HepG2 (cell line): ENCODE results near the gene AP1S3. TPM values are rescaled to one million over a fixed set of nuclear protein-coding genes. Genes with fewer than 3 reads are reported as not detected.

Experiments used
- BRD4 ChIP-seq: sonication (generic); formaldehyde crosslinking; IDR thresholded peaks from 2 replicates; pipeline ENCODE4 v1.4.0; 2020; ENCODE audit warnings: missing genetic modification reagents
- CAMTA2 ChIP-seq: sonication (generic); formaldehyde crosslinking; IDR thresholded peaks from 2 replicates; pipeline ENCODE4 v1.4.0; 2020; ENCODE audit warnings: mild to moderate bottlenecking, missing genetic modification reagents, borderline replicate concordance
- CEBPB ChIP-seq: IDR thresholded peaks from 2 replicates; pipeline ENCODE4 v1.6.1; 2011; ENCODE audit warnings: low read depth, low read length, improper control_type of control experiment, borderline replicate concordance
- CENPX ChIP-seq: sonication (generic); formaldehyde crosslinking; IDR thresholded peaks from 2 replicates; pipeline ENCODE4 v1.9.0; 2021; ENCODE audit warnings: mild to moderate bottlenecking, missing genetic modification reagents, moderate library complexity
- GATAD1 ChIP-seq: IDR thresholded peaks from 2 replicates; pipeline ENCODE4 v1.6.1; 2016; ENCODE audit warnings: missing genetic modification reagents, missing compliant biosample characterization
- HNF4G ChIP-seq, 2 experiments: sonication (generic) in 1 of 2; formaldehyde crosslinking in 1 of 2; IDR thresholded peaks; 2 replicates each; pipeline versions ENCODE4 v1.4.0 to v1.6.1; 2011 to 2020; ENCODE audit warnings: borderline replicate concordance in 2 of 2, low read depth in 2 of 2, mild to moderate bottlenecking in 2 of 2, low read length in 1 of 2, missing genetic modification reagents in 1 of 2, moderate library complexity in 1 of 2
- HOXA3 ChIP-seq: sonication (generic); formaldehyde crosslinking; IDR thresholded peaks from 2 replicates; pipeline ENCODE4 v1.5.0; 2020; ENCODE audit warnings: missing genetic modification reagents
- IRX3 ChIP-seq: sonication (generic); formaldehyde crosslinking; IDR thresholded peaks from 2 replicates; pipeline ENCODE4 v1.8.1; 2023; ENCODE audit warnings: mild to moderate bottlenecking, low read depth, missing genetic modification reagents, borderline replicate concordance
- KDM5A ChIP-seq: fragments of 200-600 bp; sonication (generic); IDR thresholded peaks from 2 replicates; pipeline ENCODE4 v1.7.0; 2018; ENCODE audit warnings: antibody characterized with exemption, mild to moderate bottlenecking, low read length, borderline replicate concordance
- KMT2A ChIP-seq: sonication (generic); formaldehyde crosslinking; IDR thresholded peaks from 2 replicates; pipeline ENCODE4 v1.4.0; 2020; ENCODE audit warnings: missing genetic modification reagents
- NONO ChIP-seq, 2 experiments: fragments of 450-650 bp in 1 of 2; sonication (generic) in 1 of 2; formaldehyde crosslinking in 1 of 2; IDR thresholded peaks in 1 of 2; conservative IDR thresholded peaks in 1 of 2; 2 replicates each; pipeline versions ENCODE4 v1.6.1 to v1.8.0; 2017 to 2022; ENCODE audit warnings: mild to moderate bottlenecking in 1 of 2, missing genetic modification reagents in 1 of 2, moderate library complexity in 1 of 2
- NPAS2 ChIP-seq: sonication (generic); formaldehyde crosslinking; IDR thresholded peaks from 2 replicates; pipeline ENCODE4 v1.8.0; 2022; ENCODE audit warnings: mild to moderate bottlenecking, missing genetic modification reagents, borderline replicate concordance
- RAD21 ChIP-seq: fragments of 450-650 bp; formaldehyde crosslinking; IDR thresholded peaks from 2 replicates; pipeline ENCODE4 v1.5.0; 2020; ENCODE audit warnings: mild to moderate bottlenecking
- SP5 ChIP-seq: IDR thresholded peaks from 2 replicates; pipeline ENCODE4 v1.6.1; 2016; ENCODE audit warnings: low read depth, borderline replicate concordance
- TCF7L2 ChIP-seq: IDR thresholded peaks from 2 replicates; pipeline ENCODE4 v1.6.1; 2011; ENCODE audit warnings: mild to moderate bottlenecking, low read depth, low read length, moderate library complexity
- U2AF1 ChIP-seq: fragments of 200-400 bp; formaldehyde crosslinking; optimal IDR thresholded peaks from 2 replicates; pipeline ENCODE3; 2017; ENCODE audit warnings: mild to moderate bottlenecking, low read depth, low read length
- ZNF567 ChIP-seq: sonication (generic); formaldehyde crosslinking; IDR thresholded peaks from 2 replicates; pipeline ENCODE4 v1.8.1; 2023; ENCODE audit warnings: mild to moderate bottlenecking, missing genetic modification reagents, borderline replicate concordance
- ZNF570 ChIP-seq: sonication (generic); formaldehyde crosslinking; IDR thresholded peaks from 2 replicates; pipeline ENCODE4 v1.4.0; 2020; ENCODE audit warnings: mild to moderate bottlenecking, missing genetic modification reagents, borderline replicate concordance
- ZNF576 ChIP-seq: sonication (generic); formaldehyde crosslinking; IDR thresholded peaks from 2 replicates; pipeline ENCODE4 v1.4.0; 2020; ENCODE audit warnings: mild to moderate bottlenecking, missing genetic modification reagents
- ZNF672 ChIP-seq: sonication (generic); formaldehyde crosslinking; IDR thresholded peaks from 2 replicates; pipeline ENCODE4 v1.8.1; 2022; ENCODE audit warnings: missing genetic modification reagents
- ZNF678 ChIP-seq: sonication (generic); formaldehyde crosslinking; IDR thresholded peaks from 2 replicates; pipeline ENCODE4 v1.4.0; 2020; ENCODE audit warnings: mild to moderate bottlenecking, missing genetic modification reagents
- ZSCAN22 ChIP-seq: sonication (generic); formaldehyde crosslinking; IDR thresholded peaks from 2 replicates; pipeline ENCODE4 v1.4.0; 2020; ENCODE audit warnings: mild to moderate bottlenecking, missing genetic modification reagents
- ZSCAN30 ChIP-seq: sonication (generic); formaldehyde crosslinking; IDR thresholded peaks from 2 replicates; pipeline ENCODE4 v1.5.0; 2020; ENCODE audit warnings: mild to moderate bottlenecking, missing genetic modification reagents
- polyA plus RNA-seq, 8 experiments: library from polyadenylated mRNA; depleted of rRNA in 3 of 8; stranded (reverse) in 7 of 8; unstranded in 1 of 8; fragments of >200 nt; fragmentation: Illumina TruSeq in 4 of 8; extraction: Trizol in 4 of 8; gene quantifications; 2 replicates each; pipeline versions ENCODE4 v1.2.1 to v1.2.3, GENCODE V29; 2011 to 2016; ENCODE audit warnings: low read depth in 4 of 8, missing spikeins in 1 of 8, mixed read lengths in 1 of 8; ENCODE audit not compliant: insufficient read depth in 1 of 8
- total RNA-seq, 5 experiments: library from RNA; depleted of rRNA; stranded (reverse); fragments of >200 nt; fragmentation: Illumina TruSeq; extraction: Trizol; gene quantifications; 2 replicates each; pipeline ENCODE4 v1.2.3, GENCODE V29; 2016; ENCODE audit warnings: low read depth in 1 of 5
- TF ChIP-seq, protein P1 (sequence below): sonication (generic); formaldehyde crosslinking; IDR thresholded peaks from 2 replicates; pipeline ENCODE4 v1.8.1; 2023; ENCODE audit warnings: mild to moderate bottlenecking, inconsistent platforms, moderate library complexity, missing genetic modification reagents, borderline replicate concordance
- TF ChIP-seq, protein P2 (sequence below): sonication (generic); formaldehyde crosslinking; IDR thresholded peaks from 2 replicates; pipeline ENCODE4 v1.4.0; 2020; ENCODE audit warnings: missing genetic modification reagents, low read depth, mild to moderate bottlenecking, borderline replicate concordance
- TF ChIP-seq, protein P3 (sequence below): sonication (generic); formaldehyde crosslinking; IDR thresholded peaks from 2 replicates; pipeline ENCODE4 v1.8.0; 2022; ENCODE audit warnings: mild to moderate bottlenecking, missing genetic modification reagents, moderate library complexity

Gene AP1S3
- total and polyA plus RNA-seq, 2 of the 13 experiments (the other 11 are each of a cell fraction or from before 2014, with no cell fraction given), result 3.0 to 16.3 TPM

- TF ChIP-seq HNF4G (IDR thresholded peaks at IDR 0.05; ENCODE audit: borderline replicate concordance, low read depth, low read length), result peak; percentile 91
- TF ChIP-seq HNF4G (CRISPR knock-in tag; IDR thresholded peaks at IDR 0.05; ENCODE audit: borderline replicate concordance, low read depth), result peak; percentile 78; the same call in 1 of the 2 replicates
- TF ChIP-seq CENPX, result no peak
- no peak for TF ChIP-seq ZNF570 (CRISPR knock-in tag)
- no peak for TF ChIP-seq ZSCAN22 (CRISPR knock-in tag)
- TF ChIP-seq RAD21 (CRISPR knock-in tag), result no peak
- no peak for TF ChIP-seq KMT2A (CRISPR knock-in tag)
- no peak for TF ChIP-seq ZSCAN30 (CRISPR knock-in tag)
- TF ChIP-seq, protein P1, sequence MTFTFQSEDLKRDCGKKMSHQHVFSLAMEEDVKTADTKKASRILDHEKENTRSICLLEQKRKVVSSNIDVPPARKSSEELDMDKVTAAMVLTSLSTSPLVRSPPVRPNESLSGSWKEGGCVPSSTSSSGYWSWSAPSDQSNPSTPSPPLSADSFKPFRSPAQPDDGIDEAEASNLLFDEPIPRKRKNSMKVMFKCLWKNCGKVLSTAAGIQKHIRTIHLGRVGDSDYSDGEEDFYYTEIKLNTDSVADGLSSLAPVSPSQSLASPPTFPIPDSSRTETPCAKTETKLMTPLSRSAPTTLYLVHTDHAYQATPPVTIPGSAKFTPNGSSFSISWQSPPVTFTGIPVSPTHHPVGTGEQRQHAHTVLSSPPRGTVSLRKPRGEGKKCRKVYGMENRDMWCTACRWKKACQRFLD (CRISPR knock-in tag), result no peak
- TF ChIP-seq CAMTA2 (CRISPR knock-in tag), result no peak
- no peak for TF ChIP-seq ZNF567 (CRISPR knock-in tag)
- peak; percentile 80 for TF ChIP-seq CEBPB
- no peak for TF ChIP-seq NPAS2 (CRISPR knock-in tag)
- TF ChIP-seq BRD4 (CRISPR knock-in tag), result no peak
- no peak for TF ChIP-seq HOXA3 (CRISPR knock-in tag)
- 0 out of 2 replicates have a peak, but pooled peaks have one; percentile 51 for TF ChIP-seq GATAD1 (CRISPR knock-in tag)
- no peak for TF ChIP-seq TCF7L2
- TF ChIP-seq NONO (IDR thresholded peaks at IDR 0.05), result no peak
- TF ChIP-seq NONO (CRISPR knock-in tag; conservative IDR thresholded peaks at IDR 0.05), result no peak
- no peak for TF ChIP-seq ZNF672
- TF ChIP-seq, protein P2, sequence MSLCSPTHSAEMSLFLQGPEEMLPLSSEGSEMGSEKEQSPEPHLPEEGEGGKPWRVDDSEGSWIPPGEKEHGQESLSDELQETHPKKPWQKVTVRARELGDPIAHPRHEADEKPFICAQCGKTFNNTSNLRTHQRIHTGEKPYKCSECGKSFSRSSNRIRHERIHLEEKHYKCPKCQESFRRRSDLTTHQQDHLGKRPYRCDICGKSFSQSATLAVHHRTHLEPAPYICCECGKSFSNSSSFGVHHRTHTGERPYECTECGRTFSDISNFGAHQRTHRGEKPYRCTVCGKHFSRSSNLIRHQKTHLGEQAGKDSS (CRISPR knock-in tag), result no peak
- TF ChIP-seq IRX3 (CRISPR knock-in tag), result no peak
- TF ChIP-seq KDM5A, result no peak
- TF ChIP-seq ZNF576, result no peak
- TF ChIP-seq, protein P3, sequence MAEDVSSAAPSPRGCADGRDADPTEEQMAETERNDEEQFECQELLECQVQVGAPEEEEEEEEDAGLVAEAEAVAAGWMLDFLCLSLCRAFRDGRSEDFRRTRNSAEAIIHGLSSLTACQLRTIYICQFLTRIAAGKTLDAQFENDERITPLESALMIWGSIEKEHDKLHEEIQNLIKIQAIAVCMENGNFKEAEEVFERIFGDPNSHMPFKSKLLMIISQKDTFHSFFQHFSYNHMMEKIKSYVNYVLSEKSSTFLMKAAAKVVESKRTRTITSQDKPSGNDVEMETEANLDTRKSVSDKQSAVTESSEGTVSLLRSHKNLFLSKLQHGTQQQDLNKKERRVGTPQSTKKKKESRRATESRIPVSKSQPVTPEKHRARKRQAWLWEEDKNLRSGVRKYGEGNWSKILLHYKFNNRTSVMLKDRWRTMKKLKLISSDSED, result no peak
- no peak for TF ChIP-seq ZNF678 (CRISPR knock-in tag)
- peak; percentile 33; the same call in 1 of the 2 replicates for TF ChIP-seq SP5
- no peak for TF ChIP-seq U2AF1
Measured at GRCh38 chr2:223860809-223861738, 23.7 kb upstream of the AP1S3 start (continued).
